SU-DHL-6 (cell line): Measurements from ENCODE around the gene SLFNL1.

Source experiments
- H2AFZ ChIP-seq: fragments of 200-600 bp; sonication (generic); 2 replicates; pipeline ENCODE4 v1.6.1; 2014; ENCODE audit warnings: low read depth, mild to moderate bottlenecking, moderate library complexity, mixed read lengths, antibody characterized with exemption, low read length; ENCODE audit not compliant: severe bottlenecking
- H3F3A ChIP-seq: fragments of 200-600 bp; shearing (Covaris generic); 2 replicates; pipeline ENCODE4 v1.6.0; 2016; ENCODE audit warnings: antibody characterized with exemption, mild to moderate bottlenecking; ENCODE audit not compliant: insufficient read depth
- H3K27ac ChIP-seq: fragments of 200-600 bp; sonication (generic); 2 replicates; pipeline ENCODE4 v1.5.1; 2016; ENCODE audit warnings: low read depth, mild to moderate bottlenecking, low read length, moderate library complexity, mixed read lengths
- H3K27me3 ChIP-seq: fragments of 200-600 bp; sonication (generic), shearing (Covaris generic); 2 replicates; pipeline ENCODE4 v1.6.0; 2014; ENCODE audit warnings: mild to moderate bottlenecking, low read length
- H3K36me3 ChIP-seq: fragments of 200-600 bp; sonication (generic); 2 replicates; pipeline ENCODE4 v1.6.1; 2014; ENCODE audit warnings: mild to moderate bottlenecking, low read length, mixed read lengths
- H3K4me2 ChIP-seq: fragments of 300-600, 200-600 bp; shearing (Covaris generic), sonication (generic); 2 replicates; pipeline ENCODE4 v1.6.0; 2014; ENCODE audit warnings: low read length, low read depth, mild to moderate bottlenecking; ENCODE audit not compliant: poor library complexity, severe bottlenecking
- H3K4me3 ChIP-seq: fragments of 200-600 bp; sonication (generic); 2 replicates; pipeline ENCODE4 v1.5.1; 2014; ENCODE audit warnings: antibody characterized with exemption, low read length, mild to moderate bottlenecking, mixed read lengths; ENCODE audit not compliant: insufficient read depth, poor library complexity, severe bottlenecking
- H3K79me2 ChIP-seq: fragments of 200-600 bp; sonication (generic); 2 replicates; pipeline ENCODE4 v1.6.1; 2014; ENCODE audit warnings: mild to moderate bottlenecking, low read length, moderate library complexity; ENCODE audit not compliant: insufficient read depth
- H3K9ac ChIP-seq: fragments of 200-600 bp; sonication (generic); 2 replicates; pipeline ENCODE4 v1.7.0; 2014; ENCODE audit warnings: mild to moderate bottlenecking, low read length
- H3K9me2 ChIP-seq: fragments of 200-600 bp; sonication (generic); replicated peaks from 2 replicates; pipeline ENCODE4 v1.6.1; 2014; ENCODE audit warnings: low read length; ENCODE audit not compliant: insufficient read depth
- H3K9me3 ChIP-seq: fragments of 200-600 bp; sonication (generic); 2 replicates; pipeline ENCODE4 v1.6.1; 2014; ENCODE audit warnings: low read length, mixed read lengths; ENCODE audit not compliant: insufficient read depth
- H4K20me1 ChIP-seq: fragments of 200-600 bp; sonication (generic); 2 replicates; pipeline ENCODE4 v1.6.1; 2014; ENCODE audit warnings: low read depth, mild to moderate bottlenecking, antibody characterized with exemption, low read length, moderate library complexity, mixed read lengths
- CTCF ChIP-seq: fragments of 200-600 bp; sonication (generic); IDR thresholded peaks from one replicate; pipeline ENCODE4 v1.5.1; 2017; ENCODE audit warnings: antibody characterized with exemption, mild to moderate bottlenecking, low read length, moderate library complexity; ENCODE audit not compliant: insufficient read depth, poor library complexity, severe bottlenecking
- EZH2phosphoT487 ChIP-seq: fragments of 200-600 bp; sonication (generic), shearing (Covaris generic); conservative IDR thresholded peaks from 2 replicates; pipeline ENCODE4 v1.6.1; 2018; ENCODE audit warnings: mild to moderate bottlenecking, antibody characterized with exemption, low read length, moderate library complexity, mixed read lengths

Gene SLFNL1

DNA sequence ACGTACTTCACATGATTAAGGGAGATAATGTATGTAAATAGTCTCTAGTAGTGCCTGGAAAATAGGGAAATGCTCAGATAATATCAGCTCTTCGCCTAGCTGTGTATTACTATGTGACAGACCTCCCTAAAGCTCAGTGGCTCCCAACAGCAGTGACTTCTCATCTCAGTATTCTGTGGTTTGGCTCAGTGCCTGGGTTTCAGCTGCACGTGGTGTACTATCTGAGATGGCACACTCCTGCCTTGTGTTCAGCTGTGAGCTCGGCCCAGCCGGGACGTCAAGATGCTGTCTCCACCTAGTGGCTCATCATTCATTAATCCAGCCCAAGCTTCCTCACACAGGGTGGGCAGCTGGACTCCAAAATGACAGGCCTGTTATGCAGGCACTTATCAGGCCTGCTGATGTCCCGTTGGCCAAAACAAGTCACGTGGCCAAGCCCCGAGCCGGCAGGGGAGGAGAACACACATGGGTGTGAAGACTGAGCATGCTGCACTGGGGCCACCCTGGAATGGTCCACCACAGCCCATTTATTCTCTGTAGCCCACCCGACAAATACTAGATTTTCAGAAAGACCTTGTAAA, 17.8 kb downstream of the SLFNL1 start:
- H2AFZ ChIP-seq: no peak overlapping the region
- H3K27me3 ChIP-seq: no peaks in the 10 kb centered on the region

DNA sequence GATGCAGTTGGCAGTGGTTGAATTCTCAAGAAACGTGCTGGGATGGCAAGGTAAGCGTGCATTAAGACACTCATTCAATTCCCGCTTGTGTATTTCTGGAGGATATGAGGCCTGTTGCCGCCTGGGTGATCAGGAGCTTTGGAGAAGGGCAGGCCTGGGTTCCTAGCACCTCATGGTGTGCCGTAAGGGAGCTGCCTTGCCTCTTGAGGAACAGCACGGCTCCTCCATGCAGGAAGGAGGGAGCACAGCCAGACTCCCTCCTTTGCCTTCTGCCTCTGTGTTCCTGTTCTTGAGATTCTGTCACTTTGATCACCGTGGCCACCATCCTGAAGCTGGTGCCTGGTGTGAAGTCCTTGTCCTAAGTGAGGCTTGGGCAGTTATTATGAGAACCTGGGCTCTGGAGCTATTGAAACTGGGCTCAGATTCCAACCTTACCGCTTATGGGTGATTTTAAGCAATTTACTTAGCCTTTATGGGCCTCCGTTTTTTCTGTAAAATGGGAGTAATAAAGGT, 18.3 kb downstream of the SLFNL1 start:
- Histone ChIP-seq H3K9ac (no peak overlapping the region), H2AFZ (no peak overlapping the region), H3K4me2 (no peak overlapping the region), H3K4me3 (no peak overlapping the region), H3F3A (peaks cover 22% of the 10 kb centered on the region), H3K27ac (peak overlapping the region; percentile 18; the same call in 1 of the 2 replicates), H3K27me3 (no peaks in the 10 kb centered on the region), H4K20me1 (no peaks in the 10 kb centered on the region; the same call in 1 of the 2 replicates), H3K9me3 (no peaks in the 10 kb centered on the region), H3K79me2 (peaks cover 6% of the 10 kb centered on the region; the same call in 1 of the 2 replicates), H3K9me2 (no peaks in the 10 kb centered on the region), H3K36me3 (peaks cover 45% of the 10 kb centered on the region)
- no peak for TF ChIP-seq CTCF
- TF ChIP-seq EZH2phosphoT487: no peak

More for the DNA sequence above, 17.8 kb downstream of the SLFNL1 start:
- Histone ChIP-seq H3K36me3 (peaks cover 47% of the 10 kb centered on the region), H3K9me2 (no peaks in the 10 kb centered on the region), H3K4me2 (no peak overlapping the region), H3K9ac (no peak overlapping the region), H3K9me3 (no peaks in the 10 kb centered on the region), H3K27ac (peak overlapping the region; percentile 18; the same call in 1 of the 2 replicates), H4K20me1 (no peaks in the 10 kb centered on the region; the same call in 1 of the 2 replicates), H3K4me3 (no peak overlapping the region), H3F3A (peaks cover 22% of the 10 kb centered on the region), H3K79me2 (peaks cover 6% of the 10 kb centered on the region; the same call in 1 of the 2 replicates)
- TF ChIP-seq EZH2phosphoT487 (no peak), CTCF (peak; percentile 55)

- Histone ChIP-seq H3K9me3 (no peaks in the 10 kb centered on the region), H3K4me3 (no peak overlapping the region), H4K20me1 (no peaks in the 10 kb centered on the region; the same call in none of the 2 replicates), H3K79me2 (peaks cover 18% of the 10 kb centered on the region), H3K9me2 (no peaks in the 10 kb centered on the region), H3K9ac (no peak overlapping the region), H3F3A (peaks cover 22% of the 10 kb centered on the region), H2AFZ (no peak overlapping the region), H3K27ac (no peak overlapping the region), H3K4me2 (no peak overlapping the region), H3K36me3 (peaks cover 63% of the 10 kb centered on the region), H3K27me3 (no peaks in the 10 kb centered on the region)
- no peak for TF ChIP-seq EZH2phosphoT487
- no peak for TF ChIP-seq CTCF
These were observed 22.9 kb downstream of the SLFNL1 start for GRCh38 chr1:40998668-40999067.
